ENCODE results near the gene RPS27L. TPM values are rescaled to one million over a fixed set of nuclear protein-coding genes. Genes with fewer than 3 reads are reported as not detected.

Gene RPS27L
- total and polyA plus RNA-seq, 2 donors = 48.1 to 97.4 TPM

DNA sequence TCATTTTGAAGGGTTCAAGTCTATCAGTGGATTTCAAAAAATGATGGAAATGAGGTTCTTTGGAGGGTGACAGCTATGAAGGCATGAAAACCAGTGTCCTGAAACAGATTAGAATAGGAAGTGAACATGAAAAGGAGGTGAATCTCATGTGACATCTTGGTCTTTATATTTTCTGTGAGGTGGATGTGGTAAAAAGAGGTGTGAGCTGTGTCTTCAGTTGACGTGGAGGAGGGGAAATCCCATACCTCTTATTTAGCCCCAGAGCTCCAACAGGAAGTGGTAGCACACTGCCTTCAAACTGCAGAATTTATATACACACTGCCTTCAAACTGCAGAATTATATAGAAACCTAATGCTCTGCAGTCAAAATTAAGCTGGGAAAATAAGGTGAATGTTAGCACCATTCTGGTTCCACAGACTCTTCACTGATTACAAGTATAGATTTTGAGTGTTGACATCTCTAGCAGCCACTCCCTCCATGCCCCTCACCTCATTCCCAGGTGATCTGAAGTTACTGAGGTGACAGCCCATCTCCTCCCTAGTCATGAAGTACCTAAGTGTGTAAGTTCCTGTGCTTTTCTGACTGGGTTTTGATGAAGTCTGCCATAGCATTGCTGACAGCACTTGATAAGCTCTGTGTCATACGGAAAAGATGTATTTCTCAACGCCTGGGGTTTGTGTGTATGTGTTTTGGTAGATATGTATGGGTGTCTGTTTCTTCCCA, 34.8 kb upstream of the RPS27L start:
- no peak overlapping the region for H3K4me3 ChIP-seq (ENCODE audit: low read depth, low read length)
- no peak for DNase-seq (ENCODE audit: extremely low spot score)
- 76% methylated on average over 3 of the region's 3 CpGs for WGBS
- H3K36me3 ChIP-seq (ENCODE audit: insufficient read depth) = no peaks in the 10 kb centered on the region
- no peaks in the 10 kb centered on the region for H3K4me1 ChIP-seq (ENCODE audit: insufficient read depth)
- H3K27ac ChIP-seq (ENCODE audit: low read depth) = no peak overlapping the region

DNA sequence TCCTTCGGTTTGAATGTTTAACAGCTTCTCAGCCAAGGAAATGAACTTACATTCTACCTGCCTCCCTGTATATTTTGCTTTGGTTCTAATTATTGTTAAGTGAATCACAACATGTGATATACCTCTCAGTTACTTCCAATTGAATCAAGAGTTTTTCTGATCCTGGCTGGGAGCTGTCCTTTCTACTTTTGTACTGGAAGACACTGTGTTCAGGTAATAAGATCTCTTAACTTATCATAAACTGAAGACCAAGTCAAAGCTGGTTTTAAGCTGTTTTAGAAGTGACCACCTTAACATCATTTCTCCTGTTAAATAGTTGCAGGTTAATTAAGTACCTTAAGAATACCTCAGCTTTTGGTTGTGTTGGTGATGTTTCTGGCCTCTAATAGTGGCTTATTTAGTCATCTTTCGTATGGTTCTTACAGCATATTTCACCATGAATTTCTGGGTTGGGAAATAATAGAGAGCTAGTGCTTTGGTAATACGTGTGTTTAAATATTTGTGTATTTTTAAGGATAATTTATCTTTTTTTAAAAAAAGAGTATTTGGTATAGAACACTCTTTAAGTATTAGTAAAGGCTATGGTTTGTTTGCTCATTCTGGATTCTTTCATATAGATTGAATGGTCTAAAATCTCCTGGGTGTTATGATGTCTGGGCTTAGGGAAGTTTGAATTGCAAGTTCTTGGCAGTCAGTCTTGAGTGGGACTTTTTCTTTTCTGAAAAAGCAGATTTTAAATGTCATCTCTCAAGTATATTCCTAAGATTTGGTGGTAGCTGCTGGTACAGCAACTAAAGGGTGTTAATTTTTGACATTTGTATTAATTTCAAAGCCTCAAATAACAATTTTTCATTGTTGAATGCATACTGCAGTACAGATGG, 33.7 kb upstream of the RPS27L start:
- 52% methylated on average over 3 of the region's 3 CpGs for WGBS
- Histone ChIP-seq H3K27ac (ENCODE audit: low read depth) (peak overlapping the region; percentile 46), H3K36me3 (ENCODE audit: insufficient read depth) (no peaks in the 10 kb centered on the region), H3K4me3 (ENCODE audit: low read depth, low read length) (peak overlapping the region; percentile 87), H3K4me1 (ENCODE audit: insufficient read depth) (no peaks in the 10 kb centered on the region)
- DNase-seq (ENCODE audit: extremely low spot score) = no peak

DNA sequence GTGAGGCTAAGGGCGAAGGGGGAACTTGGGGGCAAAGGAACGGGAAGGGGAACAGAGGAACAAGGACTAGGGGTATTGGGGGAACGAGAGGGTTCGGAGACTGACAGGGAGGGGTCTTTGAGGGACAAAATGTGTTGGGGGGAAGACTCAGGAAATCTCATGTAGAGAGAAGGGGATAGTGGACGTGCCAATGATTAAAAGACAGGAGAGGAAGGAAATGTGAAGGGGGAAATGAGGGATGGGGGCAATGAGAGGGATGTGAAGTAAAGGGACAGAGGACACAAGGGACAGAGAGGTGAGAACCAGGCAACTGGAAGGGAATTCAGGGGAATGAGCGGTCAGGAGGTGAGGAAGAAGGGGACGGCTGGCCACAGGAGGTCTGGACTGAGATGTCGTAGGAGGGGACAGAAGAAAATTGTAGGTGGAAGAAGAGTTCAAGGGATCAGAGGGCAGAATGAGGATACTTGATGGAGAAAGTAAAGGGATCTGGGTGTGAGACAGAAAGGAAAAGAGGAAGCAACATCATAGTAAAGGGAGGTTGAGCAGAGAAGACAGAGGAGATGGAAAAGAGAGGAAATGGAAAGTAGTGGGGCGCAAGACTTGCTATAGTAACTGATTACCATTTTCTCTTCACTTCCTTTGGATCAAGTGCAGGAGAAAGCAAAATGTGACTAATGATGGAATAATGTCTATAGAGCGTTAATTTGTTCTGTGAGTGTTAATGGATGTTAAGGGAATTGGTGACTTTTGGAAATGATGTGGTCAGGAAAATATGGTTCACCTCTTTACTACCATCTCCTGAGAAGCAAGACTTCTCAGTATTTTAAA, 32.9 kb upstream of the RPS27L start:
- WGBS = 11% methylated on average over 10 of the region's 10 CpGs

DNA sequence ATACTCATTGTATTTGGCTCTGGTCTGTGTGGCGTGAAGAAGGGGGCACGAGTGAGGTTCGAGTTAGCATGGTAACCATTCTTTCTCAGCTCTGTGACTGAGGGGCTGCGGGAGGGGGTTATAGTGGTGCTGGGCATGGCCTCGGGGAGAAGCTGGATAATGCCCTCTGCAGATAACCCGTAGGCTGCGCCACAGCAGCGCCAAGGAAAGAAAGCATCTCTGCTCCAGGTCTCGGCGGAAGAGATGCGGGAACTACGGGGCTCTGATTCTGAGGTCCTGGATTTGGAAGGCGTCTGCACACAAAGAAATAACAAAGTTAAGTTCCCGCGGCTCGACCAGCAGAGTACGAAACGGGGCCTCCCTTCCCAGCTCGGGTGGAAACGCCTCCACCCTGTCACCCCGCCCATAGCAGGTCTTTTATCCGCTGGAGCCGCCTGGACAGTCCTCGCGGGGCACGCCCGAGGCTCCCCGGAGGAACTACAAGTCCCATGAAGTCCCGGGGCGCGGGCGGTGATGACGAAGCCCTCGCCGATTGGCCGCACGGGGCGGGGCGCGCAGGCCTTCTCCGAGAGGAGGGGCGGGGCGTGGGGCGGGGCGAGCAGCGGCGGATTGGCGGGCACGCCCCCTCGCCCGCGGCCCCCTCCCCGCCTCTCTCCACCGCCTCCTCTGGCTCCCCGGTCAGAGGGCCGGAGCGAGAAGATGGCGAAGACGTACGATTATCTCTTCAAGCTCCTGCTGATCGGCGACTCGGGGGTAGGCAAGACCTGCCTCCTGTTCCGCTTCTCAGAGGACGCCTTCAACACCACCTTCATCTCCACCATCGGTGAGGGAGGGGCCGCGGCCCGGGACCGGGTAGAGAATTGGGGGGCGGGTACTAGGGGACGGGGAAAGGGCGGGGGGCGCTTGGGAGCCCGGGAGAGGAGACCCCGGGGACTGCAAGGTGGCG, 31.9 kb upstream of the RPS27L start, which contains the start of gene RAB8B:
Gene RAB8B, plus strand, starts transcription at position 681 of the 946 bp plus-strand sequence. Its CDS starts 19 bp downstream, at position 700.
- peak within 1 kb of the TSS; percentile 87 for H3K4me3 ChIP-seq (ENCODE audit: low read depth, low read length)
- DNase-seq (ENCODE audit: extremely low spot score) = peak; percentile 87
- 1% methylated on average over 77 of the region's 77 CpGs for WGBS
- no peaks in the 10 kb centered on the region for H3K4me1 ChIP-seq (ENCODE audit: insufficient read depth)
- peak within 1 kb of the TSS; percentile 68 for H3K27ac ChIP-seq (ENCODE audit: low read depth)
- H3K36me3 ChIP-seq (ENCODE audit: insufficient read depth) = no peaks in the 10 kb centered on the region

More for the DNA sequence above, 32.9 kb upstream of the RPS27L start:
- DNase-seq (ENCODE audit: extremely low spot score) = no peak
- Histone ChIP-seq H3K36me3 (ENCODE audit: insufficient read depth) (no peaks in the 10 kb centered on the region), H3K4me1 (ENCODE audit: insufficient read depth) (no peaks in the 10 kb centered on the region), H3K4me3 (ENCODE audit: low read depth, low read length) (peak overlapping the region; percentile 87), H3K27ac (ENCODE audit: low read depth) (peak overlapping the region; percentile 68)

DNA sequence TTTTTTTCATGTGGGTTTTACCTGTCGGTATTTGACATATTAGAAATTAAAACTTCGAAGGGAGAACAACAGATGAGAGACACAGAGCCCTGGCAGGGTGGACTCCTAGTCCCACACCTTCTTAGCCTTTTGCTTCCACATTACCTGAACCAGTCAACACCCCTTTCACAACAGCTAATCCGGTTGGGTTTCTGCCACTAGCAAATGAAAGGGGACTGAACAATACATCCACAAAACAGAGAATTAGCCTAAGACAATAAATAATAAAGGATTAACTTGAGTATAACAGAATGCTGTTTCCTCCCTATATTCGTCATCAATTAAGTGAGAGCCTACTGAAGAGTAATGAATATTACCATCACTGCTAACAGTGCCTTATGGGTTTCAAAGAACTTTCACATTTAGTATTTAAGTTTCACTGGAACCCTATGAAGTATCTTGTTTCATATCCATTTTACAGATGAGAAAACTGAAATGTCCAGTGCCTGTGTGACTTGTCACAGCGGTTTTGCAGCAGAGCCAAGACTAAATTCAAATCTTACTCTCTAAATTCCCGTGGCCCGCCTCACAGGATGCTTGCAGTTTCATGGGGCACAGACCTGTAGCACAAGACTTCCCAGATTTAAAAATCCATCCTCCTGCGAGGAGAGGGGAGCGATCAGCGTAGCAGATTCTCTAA, 31.1 kb upstream of the RPS27L start:
- 38% methylated on average over 10 of the region's 10 CpGs for WGBS
- Histone ChIP-seq H3K4me3 (ENCODE audit: low read depth, low read length) (peak overlapping the region; percentile 41), H3K27ac (ENCODE audit: low read depth) (no peak overlapping the region), H3K4me1 (ENCODE audit: insufficient read depth) (no peaks in the 10 kb centered on the region), H3K36me3 (ENCODE audit: insufficient read depth) (no peaks in the 10 kb centered on the region)
- no peak for DNase-seq (ENCODE audit: extremely low spot score)

DNA sequence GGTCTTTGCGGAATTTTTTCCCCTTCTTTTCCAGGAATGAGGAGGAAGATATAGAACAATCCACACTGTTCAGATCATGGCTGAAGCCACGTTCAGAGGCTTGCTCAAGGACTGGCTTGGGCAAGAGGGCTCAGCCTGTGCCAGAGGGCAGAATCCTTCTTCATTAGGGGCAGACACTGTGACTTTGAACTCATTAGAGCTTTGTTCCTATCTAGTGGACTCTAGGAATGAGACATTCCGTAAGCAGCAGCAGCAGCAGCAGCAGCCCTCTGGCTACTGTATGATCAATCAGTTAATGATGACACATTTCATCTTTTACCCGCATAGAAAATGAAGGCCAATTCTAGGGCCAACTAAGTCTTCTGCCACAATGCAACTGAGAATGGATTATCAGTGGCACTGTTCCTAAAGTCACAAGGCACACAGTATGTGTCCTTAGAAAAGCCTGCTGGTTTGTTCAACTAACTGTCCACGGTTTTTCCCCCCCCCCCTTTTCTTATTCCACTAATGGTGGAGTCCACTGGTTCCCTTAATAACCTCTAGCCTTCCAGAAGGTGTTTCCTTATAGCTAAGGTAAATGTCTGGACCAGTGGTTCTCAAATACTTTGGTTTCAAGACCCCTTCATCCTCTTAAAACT, 30.4 kb upstream of the RPS27L start:
- Histone ChIP-seq H3K27ac (ENCODE audit: low read depth) (no peak overlapping the region), H3K4me3 (ENCODE audit: low read depth, low read length) (no peak overlapping the region), H3K4me1 (ENCODE audit: insufficient read depth) (no peaks in the 10 kb centered on the region), H3K36me3 (ENCODE audit: insufficient read depth) (no peaks in the 10 kb centered on the region)
- no peak for DNase-seq (ENCODE audit: extremely low spot score)
- WGBS = 84% methylated on average over 5 of the region's 5 CpGs

DNA sequence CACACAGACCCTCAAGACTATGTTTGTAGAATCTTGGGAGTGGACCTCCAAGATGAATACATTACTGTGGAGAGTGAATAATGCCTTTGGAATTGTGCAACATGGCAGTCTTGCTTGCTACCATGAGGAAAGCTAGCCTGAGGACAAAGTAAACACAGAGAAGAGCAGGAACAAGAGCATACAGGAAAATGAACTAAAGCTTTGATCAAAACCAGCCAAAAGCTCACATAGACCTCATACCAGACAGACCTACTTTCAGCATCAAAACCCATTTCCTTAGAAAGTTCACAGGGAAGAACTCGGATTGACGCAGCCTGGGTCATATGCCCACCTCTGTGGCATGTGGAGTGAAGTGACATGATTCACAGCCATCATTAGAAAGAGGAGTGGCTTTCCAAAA, 28.8 kb upstream of the RPS27L start:
- H3K27ac ChIP-seq (ENCODE audit: low read depth) = no peak overlapping the region
- no peak overlapping the region for H3K4me3 ChIP-seq (ENCODE audit: low read depth, low read length)
- H3K36me3 ChIP-seq (ENCODE audit: insufficient read depth) = no peaks in the 10 kb centered on the region
- DNase-seq (ENCODE audit: extremely low spot score) = no peak
- 66% methylated on average over 2 of the region's 2 CpGs for WGBS
- no peaks in the 10 kb centered on the region for H3K4me1 ChIP-seq (ENCODE audit: insufficient read depth)

DNA sequence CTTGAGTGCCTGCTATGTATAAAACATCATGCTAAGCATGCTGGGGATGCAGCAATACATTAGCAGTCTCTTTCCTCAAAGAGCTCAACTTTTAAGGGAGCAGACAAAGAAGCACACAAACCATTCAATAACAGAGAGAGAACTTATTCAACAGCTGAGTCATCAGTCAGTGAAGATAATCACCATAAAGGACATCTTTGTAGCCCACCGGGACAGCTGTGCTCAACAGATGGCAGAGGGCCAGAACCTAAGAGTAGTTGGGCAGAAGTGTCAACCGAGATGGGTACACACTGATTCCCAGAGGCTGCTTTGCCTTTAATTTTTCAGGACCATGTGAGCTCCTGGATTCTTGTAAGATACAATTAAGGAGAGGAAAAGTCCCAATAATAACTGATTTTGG, 27.9 kb upstream of the RPS27L start:
- no peaks in the 10 kb centered on the region for H3K36me3 ChIP-seq (ENCODE audit: insufficient read depth)
- WGBS = 57% methylated on average over 2 of the region's 2 CpGs
- no peaks in the 10 kb centered on the region for H3K4me1 ChIP-seq (ENCODE audit: insufficient read depth)
- H3K27ac ChIP-seq (ENCODE audit: low read depth) = no peak overlapping the region
- no peak for DNase-seq (ENCODE audit: extremely low spot score)
- H3K4me3 ChIP-seq (ENCODE audit: low read depth, low read length) = no peak overlapping the region

DNA sequence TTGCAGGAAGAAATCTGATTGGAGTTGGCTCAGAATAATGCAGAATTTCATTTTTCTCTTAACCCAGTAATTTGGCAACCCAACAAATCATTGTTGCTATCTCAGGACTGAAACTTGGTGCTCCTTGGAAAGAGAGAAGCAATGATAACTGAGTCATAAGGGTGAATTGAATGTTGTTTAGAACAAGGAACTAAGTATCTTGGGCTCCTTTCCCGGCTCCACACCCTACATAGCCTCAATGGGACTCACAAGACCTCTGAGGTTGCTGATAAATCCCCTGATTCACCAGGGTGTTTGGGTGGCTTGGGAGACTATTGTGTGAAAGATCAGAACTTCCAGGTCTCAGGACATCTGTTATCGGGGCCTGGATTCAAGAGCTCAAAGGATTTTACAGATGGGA, 24.4 kb upstream of the RPS27L start:
- Histone ChIP-seq H3K4me1 (ENCODE audit: insufficient read depth) (no peaks in the 10 kb centered on the region), H3K27ac (ENCODE audit: low read depth) (no peak overlapping the region), H3K4me3 (ENCODE audit: low read depth, low read length) (no peak overlapping the region), H3K36me3 (ENCODE audit: insufficient read depth) (no peaks in the 10 kb centered on the region)
- 90% methylated on average over 2 of the region's 2 CpGs for WGBS
- DNase-seq (ENCODE audit: extremely low spot score) = no peak

DNA sequence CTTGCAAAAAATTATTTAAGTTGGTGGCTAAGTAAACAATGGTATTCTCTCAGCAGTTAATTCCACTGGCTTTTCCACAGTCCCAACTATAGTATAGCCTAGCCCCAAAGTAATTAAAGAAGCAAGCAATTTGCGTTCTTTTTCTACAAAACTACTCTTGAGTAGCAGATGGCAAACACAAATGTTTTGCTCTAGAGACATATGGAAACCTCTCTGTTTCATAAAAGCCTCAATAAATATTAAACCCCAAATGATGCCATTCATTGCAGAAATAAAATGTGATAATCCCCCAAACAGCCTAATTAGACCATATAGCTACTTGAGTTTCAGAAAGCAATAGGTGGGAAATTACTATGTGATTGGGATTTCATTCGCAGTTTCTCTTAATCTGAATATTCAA, 23.5 kb upstream of the RPS27L start:
- Histone ChIP-seq H3K36me3 (ENCODE audit: insufficient read depth) (no peaks in the 10 kb centered on the region), H3K4me3 (ENCODE audit: low read depth, low read length) (no peak overlapping the region), H3K27ac (ENCODE audit: low read depth) (no peak overlapping the region), H3K4me1 (ENCODE audit: insufficient read depth) (no peaks in the 10 kb centered on the region)
- DNase-seq (ENCODE audit: extremely low spot score) = no peak
- WGBS = 89% methylated on average over 2 of the region's 2 CpGs

DNA sequence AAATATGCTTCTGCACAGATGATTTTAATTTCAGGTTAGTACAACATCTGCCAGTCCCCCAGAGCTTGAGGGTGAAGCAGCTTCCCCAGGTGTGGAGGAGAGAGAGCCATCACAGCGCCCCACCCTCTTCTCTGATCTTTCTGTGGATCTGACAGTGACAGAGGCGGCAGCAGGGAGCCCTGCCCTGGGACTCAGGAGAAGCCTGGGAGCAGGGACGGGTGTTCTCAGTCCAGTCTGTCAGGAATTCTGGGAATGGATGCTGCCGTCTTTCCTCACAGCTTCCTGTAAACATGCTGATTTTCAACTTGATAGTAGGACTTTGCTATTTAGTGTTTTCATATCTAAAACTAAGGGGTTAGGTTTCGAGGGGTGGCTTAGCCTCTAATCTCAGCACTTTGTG, 20.8 kb upstream of the RPS27L start:
- DNase-seq (ENCODE audit: extremely low spot score) = no peak
- H3K36me3 ChIP-seq (ENCODE audit: insufficient read depth) = no peaks in the 10 kb centered on the region
- H3K4me3 ChIP-seq (ENCODE audit: low read depth, low read length) = no peak overlapping the region
- WGBS = 33% methylated on average over 5 of the region's 5 CpGs
- H3K27ac ChIP-seq (ENCODE audit: low read depth) = no peak overlapping the region
- H3K4me1 ChIP-seq (ENCODE audit: insufficient read depth) = no peaks in the 10 kb centered on the region

DNA sequence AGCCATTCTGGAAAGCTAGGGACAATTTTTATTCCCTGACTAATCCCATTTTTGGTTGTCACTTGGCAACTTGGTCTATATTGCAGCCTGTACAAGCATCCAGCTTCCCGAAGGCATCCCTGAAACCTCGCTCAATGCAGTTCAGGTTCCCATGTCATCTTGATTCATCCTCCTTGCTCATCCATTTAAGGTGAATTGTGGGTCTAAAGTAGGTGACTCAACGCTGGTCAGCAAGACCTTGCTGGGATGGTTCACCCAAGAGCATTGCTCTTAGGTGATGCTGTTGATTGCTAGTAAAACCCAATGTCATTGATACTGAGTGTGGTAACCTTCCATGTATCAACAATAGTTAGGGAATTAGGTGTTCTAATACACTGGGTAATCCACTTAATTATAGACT, 19.0 kb upstream of the RPS27L start:
- Histone ChIP-seq H3K36me3 (ENCODE audit: insufficient read depth) (no peaks in the 10 kb centered on the region), H3K27ac (ENCODE audit: low read depth) (no peak overlapping the region), H3K4me3 (ENCODE audit: low read depth, low read length) (no peak overlapping the region), H3K4me1 (ENCODE audit: insufficient read depth) (no peaks in the 10 kb centered on the region)
- DNase-seq (ENCODE audit: extremely low spot score) = no peak
- 93% methylated on average over 3 of the region's 3 CpGs for WGBS

All from urinary bladder (tissue), 4 donors.